ENCODE measurements around the gene PURB. TPM values are rescaled to one million over a fixed set of nuclear protein-coding genes. Genes with fewer than 3 reads are reported as not detected.

PURB gene
- total and polyA plus RNA-seq, 10 of the 15 experiments (the other 5 are each of a cell fraction or from before 2014, with no cell fraction given), result 0.77 to 18.6 (median 8.9) TPM

DNA sequence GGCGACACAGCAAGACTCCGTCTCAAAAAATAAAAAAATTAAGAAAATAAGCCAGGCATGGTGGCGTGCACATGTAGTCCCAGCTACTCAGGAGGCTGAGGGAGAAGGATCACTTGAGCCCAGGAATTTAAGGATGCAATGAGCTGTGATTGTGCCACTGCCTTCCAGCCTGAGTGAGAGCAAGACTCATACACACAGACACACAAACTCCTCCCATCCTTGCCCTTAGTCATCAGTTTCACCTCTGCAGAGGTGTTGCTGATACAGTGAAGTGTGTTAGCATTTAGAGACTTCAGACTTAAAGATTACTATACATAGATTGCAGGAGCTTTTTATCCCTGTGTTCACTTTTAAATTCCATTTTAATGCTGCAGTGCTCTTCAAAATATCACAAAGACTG, 31.9 kb downstream of the PURB start:
- no peak for FAIRE-seq

More for the DNA sequence above, 31.9 kb downstream of the PURB start:
- WGBS (ENCODE audit: insufficient coverage, insufficient replicate concordance, low lambda C conversion rate, missing lambda C conversion rate), result 83% methylated on average over 3 of the region's 3 CpGs
- H3K9ac ChIP-seq (ENCODE audit: control insufficient read depth, insufficient read depth, low read length), result no peak overlapping the region
- in situ Hi-C loops (cut with MboI) (no loop called here), intact Hi-C loops (cut with micrococcal nuclease; ENCODE audit: unreplicated experiment) (no loop called here)
- H3K27ac ChIP-seq (ENCODE audit: control insufficient read depth, insufficient read depth), result no peak overlapping the region
- no peaks in the 10 kb centered on the region for H3K27me3 ChIP-seq (replicated peaks in 1 of 2; ENCODE audit: control insufficient read depth in 2 of 2, insufficient read depth in 2 of 2, low read length in 1 of 2)
- POLR2A ChIA-PET, result interaction anchor here (0.5 to 0.7 kb wide), 4 partner anchors 10 to 239 kb away, joined by 3 to 7 read pairs (median 3); no protein-coding TSS in a partner anchor
- H3K4me2 ChIP-seq (ENCODE audit: control insufficient read depth, insufficient read depth), result no peak overlapping the region
- ATAC-seq (no peak), DNase-seq (ENCODE audit: low read depth, low spot score) (no peak)
- TF ChIP-seq TCF12 (IDR thresholded peaks at IDR 0.05; ENCODE audit: low read depth, low read length) (no peak), JUNB (IDR thresholded peaks at IDR 0.05) (no peak), SRF (IDR thresholded peaks at IDR 0.05; ENCODE audit: low read depth in 2 of 2, low read length in 2 of 2) (no peak), MTA2 (IDR thresholded peaks at IDR 0.05; ENCODE audit: low read depth) (no peak), ZZZ3 (IDR thresholded peaks at IDR 0.05; ENCODE audit: control insufficient read depth, insufficient read length, low read depth) (no peak), IKZF2 (IDR thresholded peaks at IDR 0.05) (no peak), RFX5 (IDR thresholded peaks at IDR 0.05; ENCODE audit: low read depth, low read length) (no peak), TCF7 (IDR thresholded peaks at IDR 0.05; ENCODE audit: borderline replicate concordance) (no peak)
- TF ChIP-seq, protein P1, sequence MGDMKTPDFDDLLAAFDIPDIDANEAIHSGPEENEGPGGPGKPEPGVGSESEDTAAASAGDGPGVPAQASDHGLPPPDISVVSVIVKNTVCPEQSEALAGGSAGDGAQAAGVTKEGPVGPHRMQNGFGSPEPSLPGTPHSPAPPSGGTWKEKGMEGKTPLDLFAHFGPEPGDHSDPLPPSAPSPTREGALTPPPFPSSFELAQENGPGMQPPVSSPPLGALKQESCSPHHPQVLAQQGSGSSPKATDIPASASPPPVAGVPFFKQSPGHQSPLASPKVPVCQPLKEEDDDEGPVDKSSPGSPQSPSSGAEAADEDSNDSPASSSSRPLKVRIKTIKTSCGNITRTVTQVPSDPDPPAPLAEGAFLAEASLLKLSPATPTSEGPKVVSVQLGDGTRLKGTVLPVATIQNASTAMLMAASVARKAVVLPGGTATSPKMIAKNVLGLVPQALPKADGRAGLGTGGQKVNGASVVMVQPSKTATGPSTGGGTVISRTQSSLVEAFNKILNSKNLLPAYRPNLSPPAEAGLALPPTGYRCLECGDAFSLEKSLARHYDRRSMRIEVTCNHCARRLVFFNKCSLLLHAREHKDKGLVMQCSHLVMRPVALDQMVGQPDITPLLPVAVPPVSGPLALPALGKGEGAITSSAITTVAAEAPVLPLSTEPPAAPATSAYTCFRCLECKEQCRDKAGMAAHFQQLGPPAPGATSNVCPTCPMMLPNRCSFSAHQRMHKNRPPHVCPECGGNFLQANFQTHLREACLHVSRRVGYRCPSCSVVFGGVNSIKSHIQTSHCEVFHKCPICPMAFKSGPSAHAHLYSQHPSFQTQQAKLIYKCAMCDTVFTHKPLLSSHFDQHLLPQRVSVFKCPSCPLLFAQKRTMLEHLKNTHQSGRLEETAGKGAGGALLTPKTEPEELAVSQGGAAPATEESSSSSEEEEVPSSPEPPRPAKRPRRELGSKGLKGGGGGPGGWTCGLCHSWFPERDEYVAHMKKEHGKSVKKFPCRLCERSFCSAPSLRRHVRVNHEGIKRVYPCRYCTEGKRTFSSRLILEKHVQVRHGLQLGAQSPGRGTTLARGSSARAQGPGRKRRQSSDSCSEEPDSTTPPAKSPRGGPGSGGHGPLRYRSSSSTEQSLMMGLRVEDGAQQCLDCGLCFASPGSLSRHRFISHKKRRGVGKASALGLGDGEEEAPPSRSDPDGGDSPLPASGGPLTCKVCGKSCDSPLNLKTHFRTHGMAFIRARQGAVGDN (IDR thresholded peaks at IDR 0.05), result no peak
- H3K9me3 ChIP-seq (replicated peaks; ENCODE audit: control insufficient read depth, insufficient read depth, low read length), result no peaks in the 10 kb centered on the region
- H2AFZ ChIP-seq (ENCODE audit: control insufficient read depth, low read depth, low read length), result no peak overlapping the region
- CTCF ChIA-PET, result interaction anchor here (0.7 to 13.1 kb wide), 3 partner anchors 23 to 282 kb away, joined by 3 to 145 read pairs (median 3); no protein-coding TSS in a partner anchor
- SMC1A ChIA-PET (ENCODE audit: uncharacterized antibody, unreplicated experiment), result interaction anchor here (7.6 to 8.0 kb wide), 2 partner anchors 28 to 283 kb away, joined by 46 to 89 read pairs; no protein-coding TSS in a partner anchor
- RAD21 ChIA-PET (ENCODE audit: unreplicated experiment), result interaction anchor here (0.7 to 6.9 kb wide), 2 partner anchors 67 to 283 kb away, joined by 4 to 73 read pairs; no protein-coding TSS in a partner anchor
- H3K36me3 ChIP-seq (ENCODE audit: control insufficient read depth in 2 of 2, insufficient read depth in 2 of 2, low read length in 1 of 2), result no peaks in the 10 kb centered on the region
- no peaks in the 10 kb centered on the region for H3K4me1 ChIP-seq (ENCODE audit: control insufficient read depth, insufficient read depth, low read length)
- H3K79me2 ChIP-seq (ENCODE audit: control insufficient read depth, insufficient read depth, low read length), result no peaks in the 10 kb centered on the region; the same call in none of the 2 replicates
- no TSS peak for BruUV-seq (replicated peaks)
- H4K20me1 ChIP-seq (ENCODE audit: control insufficient read depth, insufficient read depth), result no peaks in the 10 kb centered on the region
- no peak overlapping the region for H3K4me3 ChIP-seq
